DND-41 (cell line): ENCODE measurements around the gene CNTN5.
"Not testable (repeated sequence)": the region's sequence is repeated elsewhere in the genome, so short reads cannot be mapped to it uniquely, and the experiment has no call there.

Experiments
- ATAC-seq: fragments of 200-7000 bp; cut with Tn5 transposase; 3 replicates; pipeline ENCODE4 v1.9.1; 2021; ENCODE audit warnings: low read depth; ENCODE audit not compliant: insufficient read depth
- DNase-seq: peaks from one replicate; pipeline ENCODE4 v3.0.0-alpha.2; 2020
- H2AFZ ChIP-seq: 2 replicates; pipeline ENCODE4 v1.6.0; 2012; ENCODE audit warnings: low read depth, low read length
- H3K27ac ChIP-seq: 2 replicates; pipeline ENCODE4 v1.5.1; 2012; ENCODE audit warnings: low read length, inconsistent platforms
- H3K27me3 ChIP-seq: fragments of 200-600 bp; sonication (generic); 2 replicates; pipeline ENCODE4 v1.6.0; 2012; ENCODE audit warnings: low read length, mild to moderate bottlenecking, inconsistent platforms; ENCODE audit not compliant: insufficient read depth, poor library complexity
- H3K36me3 ChIP-seq: 2 replicates; pipeline ENCODE4 v1.5.1; 2012; ENCODE audit warnings: low read length, inconsistent platforms; ENCODE audit not compliant: insufficient read depth
- H3K4me1 ChIP-seq: 2 replicates; pipeline ENCODE4 v1.5.1; 2012; ENCODE audit warnings: mild to moderate bottlenecking, low read length; ENCODE audit not compliant: insufficient read depth
- H3K4me2 ChIP-seq: 2 replicates; pipeline ENCODE4 v1.6.0; 2012; ENCODE audit warnings: mild to moderate bottlenecking, moderate library complexity, low read length, inconsistent platforms; ENCODE audit not compliant: insufficient read depth
- H3K4me3 ChIP-seq, 2 experiments: fragments of 200-600 bp in 1 of 2; shearing (Covaris generic) in 1 of 2; 2 replicates each; pipeline ENCODE4 v1.5.1; 2012 to 2016; ENCODE audit warnings: inconsistent platforms in 2 of 2, low read length in 2 of 2, mild to moderate bottlenecking in 2 of 2, low read depth in 1 of 2, moderate library complexity in 1 of 2
- H3K79me2 ChIP-seq: 2 replicates; pipeline ENCODE4 v1.6.0; 2012; ENCODE audit warnings: low read length, inconsistent platforms; ENCODE audit not compliant: insufficient read depth
- H3K9ac ChIP-seq: 2 replicates; pipeline ENCODE4 v1.6.0; 2012; ENCODE audit warnings: low read depth, mild to moderate bottlenecking, inconsistent platforms, low read length, moderate library complexity
- H3K9me3 ChIP-seq: 2 replicates; pipeline ENCODE4 v1.5.1; 2012; ENCODE audit warnings: low read length, moderate library complexity, mild to moderate bottlenecking, inconsistent platforms; ENCODE audit not compliant: insufficient read depth, severe bottlenecking
- H4K20me1 ChIP-seq: 2 replicates; pipeline ENCODE4 v1.6.0; 2012; ENCODE audit warnings: low read length; ENCODE audit not compliant: insufficient read depth
- EZH2 ChIP-seq: IDR thresholded peaks from 3 replicates; pipeline ENCODE4 v1.6.1; 2012; ENCODE audit warnings: borderline replicate concordance, low read depth, mild to moderate bottlenecking, moderate library complexity, low read length, inconsistent platforms; ENCODE audit not compliant: severe bottlenecking
- TF ChIP-seq, protein P1 (sequence below): IDR thresholded peaks from 2 replicates; pipeline ENCODE4 v1.5.1; 2012; ENCODE audit warnings: borderline replicate concordance, low read length, moderate library complexity, mild to moderate bottlenecking; ENCODE audit not compliant: poor library complexity, severe bottlenecking; ENCODE audit errors: extremely low read depth

CNTN5 gene

DNA sequence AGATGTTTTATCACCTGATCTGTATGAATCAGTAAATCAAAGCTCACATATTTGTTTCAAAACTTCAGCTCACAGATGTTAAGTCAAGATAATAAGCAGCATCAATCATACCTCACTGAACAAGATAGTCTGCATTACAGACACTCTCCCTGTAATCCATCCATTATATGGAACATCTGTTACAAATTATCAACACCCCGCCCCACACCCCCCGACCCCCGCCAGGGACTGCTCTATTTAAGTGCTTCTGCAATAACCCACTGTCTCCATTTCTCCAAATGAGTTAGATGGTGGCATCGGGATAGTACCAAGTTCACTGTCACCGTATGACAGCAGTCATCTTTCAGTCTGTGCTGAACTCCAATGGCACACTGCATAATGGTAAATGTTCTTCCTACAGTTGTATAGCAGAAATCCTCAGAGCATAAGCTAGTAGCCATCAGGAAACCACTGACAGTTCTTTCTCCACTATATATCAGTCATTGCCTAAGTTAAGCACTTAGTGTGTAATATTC, 1219.3 kb downstream of the CNTN5 start:
- ATAC-seq = no peak
- Histone ChIP-seq H3K9ac (no peak overlapping the region), H3K4me3 (no peak overlapping the region)

DNA sequence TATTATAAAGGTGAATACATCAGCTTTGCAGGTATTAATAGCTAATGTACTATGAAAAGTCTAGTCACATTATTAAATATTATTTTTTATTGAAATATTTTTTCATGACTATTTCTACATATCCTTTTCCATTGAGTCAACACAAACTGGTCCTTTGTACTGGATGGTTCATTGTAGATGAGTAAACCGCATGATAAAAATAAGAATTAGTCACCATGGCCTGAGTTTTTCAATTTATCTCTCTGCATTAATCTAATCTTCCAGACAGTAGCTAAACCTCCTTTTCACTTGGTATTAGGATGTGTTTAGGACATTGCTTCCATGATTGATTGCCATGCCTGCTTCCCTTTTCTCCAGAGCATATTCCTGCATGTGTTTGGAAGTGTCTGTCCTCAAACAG, 1227.0 kb downstream of the CNTN5 start:
- no peaks in the 10 kb centered on the region for H3K79me2 ChIP-seq
- no peak overlapping the region for H2AFZ ChIP-seq
- no peaks in the 10 kb centered on the region for H3K36me3 ChIP-seq
- no peak for DNase-seq
- no peaks in the 10 kb centered on the region for H3K4me1 ChIP-seq
- no peaks in the 10 kb centered on the region for H3K9me3 ChIP-seq
- H3K4me3 ChIP-seq = no peak overlapping the region
- no peaks in the 10 kb centered on the region for H3K27me3 ChIP-seq
- no peak for ATAC-seq
- H3K27ac ChIP-seq = no peak overlapping the region
- no peak overlapping the region for H3K4me2 ChIP-seq
- no peak overlapping the region for H3K9ac ChIP-seq
- H4K20me1 ChIP-seq = no peaks in the 10 kb centered on the region
- TF ChIP-seq EZH2 = no peak
- TF ChIP-seq, protein P1, sequence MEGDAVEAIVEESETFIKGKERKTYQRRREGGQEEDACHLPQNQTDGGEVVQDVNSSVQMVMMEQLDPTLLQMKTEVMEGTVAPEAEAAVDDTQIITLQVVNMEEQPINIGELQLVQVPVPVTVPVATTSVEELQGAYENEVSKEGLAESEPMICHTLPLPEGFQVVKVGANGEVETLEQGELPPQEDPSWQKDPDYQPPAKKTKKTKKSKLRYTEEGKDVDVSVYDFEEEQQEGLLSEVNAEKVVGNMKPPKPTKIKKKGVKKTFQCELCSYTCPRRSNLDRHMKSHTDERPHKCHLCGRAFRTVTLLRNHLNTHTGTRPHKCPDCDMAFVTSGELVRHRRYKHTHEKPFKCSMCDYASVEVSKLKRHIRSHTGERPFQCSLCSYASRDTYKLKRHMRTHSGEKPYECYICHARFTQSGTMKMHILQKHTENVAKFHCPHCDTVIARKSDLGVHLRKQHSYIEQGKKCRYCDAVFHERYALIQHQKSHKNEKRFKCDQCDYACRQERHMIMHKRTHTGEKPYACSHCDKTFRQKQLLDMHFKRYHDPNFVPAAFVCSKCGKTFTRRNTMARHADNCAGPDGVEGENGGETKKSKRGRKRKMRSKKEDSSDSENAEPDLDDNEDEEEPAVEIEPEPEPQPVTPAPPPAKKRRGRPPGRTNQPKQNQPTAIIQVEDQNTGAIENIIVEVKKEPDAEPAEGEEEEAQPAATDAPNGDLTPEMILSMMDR = no peak

More for the DNA sequence above, 1219.3 kb downstream of the CNTN5 start:
- DNase-seq = no peak
- no peak overlapping the region for H3K4me2 ChIP-seq
- no peaks in the 10 kb centered on the region for H3K27me3 ChIP-seq
- TF ChIP-seq, protein P1 = no peak
- TF ChIP-seq EZH2 = no peak
- H2AFZ ChIP-seq = no peak overlapping the region
- H3K79me2 ChIP-seq = no peaks in the 10 kb centered on the region
- H4K20me1 ChIP-seq = no peaks in the 10 kb centered on the region
- no peak overlapping the region for H3K27ac ChIP-seq
- no peaks in the 10 kb centered on the region for H3K4me1 ChIP-seq
- H3K9me3 ChIP-seq = no peaks in the 10 kb centered on the region
- H3K36me3 ChIP-seq = no peaks in the 10 kb centered on the region

DNA sequence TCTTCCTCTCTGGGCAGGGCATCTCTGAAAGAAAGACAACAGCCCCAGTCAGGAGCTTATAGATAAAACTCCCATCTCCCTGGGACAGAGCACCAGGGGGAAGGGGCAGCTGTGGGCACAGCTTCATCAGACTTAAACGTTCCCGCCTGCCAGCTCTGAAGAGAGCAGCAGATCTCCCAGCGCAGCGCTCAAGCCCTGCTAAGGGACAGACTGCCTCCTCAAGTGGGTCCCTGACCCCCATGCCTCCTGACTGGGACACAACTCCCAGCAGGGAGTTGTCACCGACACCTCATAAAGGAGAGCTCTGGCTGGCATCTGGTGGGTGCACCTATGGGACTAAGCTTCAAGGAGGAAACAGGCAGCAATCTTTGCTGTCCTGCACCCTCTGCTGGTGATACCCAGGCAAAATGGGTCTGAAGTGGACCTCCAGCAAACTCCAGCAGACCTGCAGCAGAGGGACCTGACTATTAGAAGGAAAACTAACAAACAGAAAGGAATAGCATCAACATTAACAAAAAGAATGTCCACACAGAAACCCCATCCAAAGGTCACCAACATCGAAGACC, 1236.6 kb downstream of the CNTN5 start:
- H3K36me3 ChIP-seq, H3K4me2 ChIP-seq, H3K4me3 ChIP-seq, H2AFZ ChIP-seq, H3K27me3 ChIP-seq, DNase-seq, H3K9ac ChIP-seq, H3K4me1 ChIP-seq, H3K79me2 ChIP-seq, ATAC-seq, H4K20me1 ChIP-seq, H3K9me3 ChIP-seq, H3K27ac ChIP-seq: not testable (repeated sequence)

DNA sequence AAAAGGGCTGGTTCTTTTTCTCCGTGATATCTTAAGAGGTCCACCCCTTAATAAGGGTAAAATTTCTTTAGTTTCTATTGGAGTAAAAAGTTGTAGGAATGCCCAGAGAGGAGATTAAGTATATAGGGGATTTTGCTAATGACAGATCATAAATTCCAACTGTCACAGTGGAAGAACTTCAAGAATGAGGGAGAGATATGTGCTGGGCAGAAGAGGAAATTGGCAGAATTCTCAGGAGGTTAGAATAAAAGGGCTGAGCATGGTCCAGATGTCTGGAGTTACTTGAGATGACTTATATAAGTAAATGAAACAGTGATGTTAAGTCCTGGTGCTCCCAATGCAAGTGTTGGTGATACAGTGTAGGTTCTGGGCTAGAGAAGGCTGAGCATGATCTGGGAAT, 1248.8 kb downstream of the CNTN5 start:
- Histone ChIP-seq H3K9ac (no peak overlapping the region), H3K4me3 (no peak overlapping the region), H3K27me3 (no peaks in the 10 kb centered on the region), H3K4me2 (no peak overlapping the region), H3K36me3 (no peaks in the 10 kb centered on the region), H3K9me3 (no peaks in the 10 kb centered on the region), H2AFZ (no peak overlapping the region), H4K20me1 (no peaks in the 10 kb centered on the region), H3K4me1 (no peaks in the 10 kb centered on the region), H3K79me2 (no peaks in the 10 kb centered on the region), H3K27ac (no peak overlapping the region)
- no peak for TF ChIP-seq EZH2
- TF ChIP-seq, protein P1 = no peak
- DNase-seq (no peak), ATAC-seq (no peak)
